Aorta (tissue), 4 donors: ENCODE results near the gene ACTR6. TPM values are rescaled to one million over a fixed set of nuclear protein-coding genes. Genes with fewer than 3 reads are reported as not detected.

ENCODE experiments used
- microRNA-seq, 2 donors: library from miRNA; unstranded; fragments of <30 nt; microRNA quantifications; one replicate each; pipeline ENCODE4 v1.2.0, GENCODE V29; 2020
- polyA plus RNA-seq, 2 donors: library from polyadenylated mRNA; stranded (reverse); fragments of 200-250 nt; gene quantifications; one replicate each; pipeline ENCODE4 v1.2.3, GENCODE V29; 2013
- total RNA-seq, 2 donors: library from RNA; stranded (reverse); fragmentation: NEBNext Ultra II Directional; extraction: Animal tissue kit (Norgen Biotek cat#: 25700); gene quantifications; one replicate each; pipeline ENCODE4 v1.2.1, GENCODE V29; 2021
- donor health status: healthy with polysubstance abuse.
- donor health status: Bipolar disorder and iron deficiency.
- donor health status: DM: no; HTN: no; CAD: no.
- donor health status: DM: yes; HTN: yes; CAD: no.

ACTR6 gene
- total and polyA plus RNA-seq, 4 donors = 21.4 to 37.7 (median 22.8) TPM

Small RNA genes within 50 kb of the gene (microRNA-seq; reads per million reads assigned to microRNA genes)
- 0 reads per million in 2 donors for gene MIR1827

Other genes starting within 250 kb of the ACTR6 start
- 10 to 100 TPM; 30.0 to 37.0 TPM for gene ANKS1B, start 215.9 kb upstream of the ACTR6 start, total RNA-seq
- 1 to 10 TPM; 3.0 to 5.7 TPM for gene ANKS1B, start 215.9 kb upstream of the ACTR6 start, polyA plus RNA-seq
- 10 to 100 TPM; 40.8 to 57.2 TPM for gene BLTP3B, start 57.9 kb upstream of the ACTR6 start, total RNA-seq
- 10 to 100 TPM in 1 of 2 donors, 1 to 10 TPM in 1; 8.6 to 13.0 TPM for gene BLTP3B, start 57.9 kb upstream of the ACTR6 start, polyA plus RNA-seq
- 1 to 10 TPM in 1 of 2 donors, under 1 TPM in 1; 0.29 to 1.5 TPM for gene DEPDC4, start 66.3 kb downstream of the ACTR6 start, total RNA-seq
- gene DEPDC4, start 66.3 kb downstream of the ACTR6 start, polyA plus RNA-seq = 1 to 10 TPM in 1 of 2 donors, not detected in 1; 1.4 TPM
- 10 to 100 TPM; 43.9 to 46.2 TPM for gene SCYL2, start 66.4 kb downstream of the ACTR6 start, total RNA-seq
- 10 to 100 TPM; 17.3 to 22.0 TPM for gene SCYL2, start 66.4 kb downstream of the ACTR6 start, polyA plus RNA-seq
- not detected for gene SLC17A8, start 156.3 kb downstream of the ACTR6 start, total RNA-seq
- not detected for gene SLC17A8, start 156.3 kb downstream of the ACTR6 start, polyA plus RNA-seq